COLO668 (cell line): ENCODE measurements around the gene PRDM5.

ENCODE experiments used
- DNase-seq: peaks from one replicate; lab custom pipeline; 2025; ENCODE audit not compliant: unreplicated experiment; lab: John Stamatoyannopoulos, UW

Gene PRDM5

DNA sequence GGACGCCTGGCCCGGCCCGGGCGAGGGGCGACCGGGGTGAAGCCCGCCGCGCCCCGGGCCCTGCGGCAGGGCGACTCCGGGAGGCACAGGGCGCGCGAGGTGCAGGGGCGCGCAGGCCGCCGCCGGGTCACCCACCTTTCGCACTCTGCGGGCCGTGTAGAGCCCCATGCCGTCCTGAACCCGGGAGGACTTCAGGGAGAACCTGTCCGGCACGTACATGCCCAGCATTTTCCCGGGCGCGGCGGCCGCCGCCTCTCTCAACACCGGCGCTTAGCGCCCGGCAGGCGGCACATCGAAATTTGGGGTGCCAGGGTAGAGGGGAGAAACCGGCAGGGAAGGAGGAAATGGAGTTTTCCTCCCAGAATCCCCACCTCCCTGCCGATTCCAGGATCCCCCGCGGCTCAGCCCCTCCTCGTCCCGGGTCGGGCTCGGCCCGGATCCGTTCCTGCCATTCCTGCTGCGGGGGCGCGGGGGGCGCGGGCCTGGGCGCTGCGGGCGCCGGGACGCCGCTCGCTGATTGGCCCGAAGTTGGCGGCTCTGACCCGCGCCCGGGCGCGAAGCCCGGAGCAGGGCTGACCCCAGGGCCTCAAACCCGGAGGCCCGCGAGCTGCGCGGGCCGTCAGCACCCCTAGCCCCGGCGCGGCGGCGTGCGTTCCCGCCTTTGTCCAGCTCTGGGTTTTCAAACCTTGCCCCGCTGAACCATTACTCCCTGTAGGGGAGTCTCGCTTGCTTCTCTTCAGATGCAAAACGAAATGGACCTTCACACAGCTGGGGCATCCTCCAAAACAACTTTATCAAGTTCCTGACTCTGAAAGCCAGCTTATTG is at the start of gene PRDM5:
PRDM5 (minus strand) TSS at position 346 of the 826 bp plus-strand sequence; CDS start at position 228, 118 bp downstream.
- DNase-seq, result peak; percentile 77

GRCh38 chr4:120971884-120972283 is 49.4 kb upstream of the PRDM5 start:
- no peak for DNase-seq

- no peak for DNase-seq
These were observed 43.4 kb upstream of the PRDM5 start for GRCh38 chr4:120965938-120966337.

GRCh38 chr4:120964596-120964995 is 42.1 kb upstream of the PRDM5 start:
- DNase-seq, result no peak

GRCh38 chr4:120963449-120963848 is 40.9 kb upstream of the PRDM5 start:
- DNase-seq, result no peak

DNA sequence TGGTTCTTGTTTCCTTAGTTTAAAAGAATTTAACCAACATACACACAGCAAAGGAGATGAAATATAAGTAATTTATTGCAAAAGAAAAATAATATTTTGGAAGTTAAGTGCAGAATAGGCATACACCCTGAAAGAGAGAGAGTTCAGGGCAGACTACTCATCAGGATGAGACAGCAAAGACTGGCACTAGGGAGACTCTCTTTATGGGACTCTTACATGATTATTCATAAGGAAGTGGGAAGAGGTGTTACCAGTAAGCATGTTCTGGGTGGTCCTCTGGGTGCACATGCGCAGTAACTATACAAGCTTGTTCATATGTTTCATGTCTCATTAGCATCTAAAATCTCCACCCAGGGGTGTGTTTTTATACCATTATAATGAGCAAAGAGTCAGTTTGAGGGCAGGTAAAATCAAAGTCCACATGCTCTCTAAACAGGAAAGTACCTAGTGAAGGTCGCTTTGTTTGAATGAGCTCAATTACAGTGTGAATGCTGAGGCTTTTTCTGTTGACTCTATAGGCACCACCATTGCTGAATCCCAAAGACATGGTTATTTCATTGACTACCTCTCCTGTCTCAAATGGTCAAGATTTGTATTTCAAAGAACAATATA is 38.2 kb upstream of the PRDM5 start:
- DNase-seq, result no peak

GRCh38 chr4:120948382-120948781 is 25.9 kb upstream of the PRDM5 start:
- DNase-seq, result no peak

DNA sequence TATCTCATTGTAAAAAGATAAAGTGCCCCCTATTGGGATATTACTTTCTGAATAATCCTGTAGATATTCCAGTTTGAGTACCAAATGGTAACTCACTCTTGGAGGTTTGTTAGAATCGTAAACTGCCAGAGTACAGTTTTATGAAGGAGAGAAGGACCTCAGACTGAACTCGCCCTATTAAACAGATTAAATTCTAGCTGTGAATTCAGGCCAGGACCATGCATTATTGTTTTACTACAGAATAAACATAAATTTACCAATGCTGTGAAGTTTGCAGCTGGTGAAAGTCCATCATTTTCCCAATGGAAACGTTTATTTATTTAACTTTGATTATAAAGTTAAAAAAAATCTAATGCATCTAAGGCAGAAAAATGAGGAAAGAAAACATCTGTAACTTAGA is 20.2 kb upstream of the PRDM5 start:
- DNase-seq, result no peak

DNA sequence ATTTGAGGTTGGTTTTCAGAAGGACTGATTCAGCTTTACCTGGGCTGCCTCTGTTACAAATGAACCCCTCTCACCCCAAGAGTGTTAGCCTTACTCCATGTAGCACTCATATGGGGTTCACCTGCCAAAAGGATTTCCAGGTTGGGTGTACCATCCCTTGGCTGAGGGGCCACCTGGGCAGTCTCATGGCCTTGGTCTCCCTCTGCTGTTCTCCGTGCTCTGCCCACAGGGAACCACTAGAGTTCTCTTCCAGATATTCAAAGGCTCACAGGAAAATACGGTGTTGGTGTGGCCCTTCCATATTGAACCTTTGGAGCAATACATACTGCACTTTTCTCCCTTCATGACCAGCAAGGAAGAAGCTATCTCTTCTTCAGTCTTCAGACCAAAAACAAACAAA is 18.0 kb upstream of the PRDM5 start:
- DNase-seq, result no peak

- DNase-seq, result no peak
These were observed 17.2 kb upstream of the PRDM5 start for GRCh38 chr4:120939693-120940092.

- DNase-seq, result no peak
These were observed 7.3 kb upstream of the PRDM5 start for GRCh38 chr4:120929847-120930246.

DNA sequence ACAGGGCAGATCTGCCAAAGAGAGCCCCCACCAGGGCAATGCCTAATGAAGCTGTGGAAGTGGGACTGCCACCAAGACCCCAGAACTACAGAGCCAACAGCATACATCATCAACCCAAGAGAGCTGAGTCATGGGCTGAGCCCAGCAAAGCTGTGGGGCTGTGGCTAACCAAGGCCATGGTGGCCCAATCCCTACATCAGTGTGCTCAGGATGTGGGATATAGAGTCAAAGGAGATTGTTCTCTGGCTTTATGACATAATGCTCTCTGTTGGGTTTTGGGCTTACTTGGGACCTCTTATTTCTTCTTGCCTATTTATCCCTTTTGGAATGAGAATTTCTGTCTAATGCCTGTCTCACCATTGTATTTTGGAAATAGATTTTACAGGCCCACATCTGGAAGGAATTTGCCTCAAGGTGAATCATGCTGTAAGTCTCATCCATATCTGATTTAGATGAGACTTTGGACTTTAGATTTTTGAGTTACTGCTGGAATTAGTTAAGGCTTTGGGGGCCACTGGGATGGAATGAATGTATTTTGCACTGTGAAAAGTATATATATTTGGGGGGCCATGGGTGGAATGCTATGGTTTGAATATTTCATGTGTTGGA is 5.4 kb upstream of the PRDM5 start:
- DNase-seq, result no peak

DNA sequence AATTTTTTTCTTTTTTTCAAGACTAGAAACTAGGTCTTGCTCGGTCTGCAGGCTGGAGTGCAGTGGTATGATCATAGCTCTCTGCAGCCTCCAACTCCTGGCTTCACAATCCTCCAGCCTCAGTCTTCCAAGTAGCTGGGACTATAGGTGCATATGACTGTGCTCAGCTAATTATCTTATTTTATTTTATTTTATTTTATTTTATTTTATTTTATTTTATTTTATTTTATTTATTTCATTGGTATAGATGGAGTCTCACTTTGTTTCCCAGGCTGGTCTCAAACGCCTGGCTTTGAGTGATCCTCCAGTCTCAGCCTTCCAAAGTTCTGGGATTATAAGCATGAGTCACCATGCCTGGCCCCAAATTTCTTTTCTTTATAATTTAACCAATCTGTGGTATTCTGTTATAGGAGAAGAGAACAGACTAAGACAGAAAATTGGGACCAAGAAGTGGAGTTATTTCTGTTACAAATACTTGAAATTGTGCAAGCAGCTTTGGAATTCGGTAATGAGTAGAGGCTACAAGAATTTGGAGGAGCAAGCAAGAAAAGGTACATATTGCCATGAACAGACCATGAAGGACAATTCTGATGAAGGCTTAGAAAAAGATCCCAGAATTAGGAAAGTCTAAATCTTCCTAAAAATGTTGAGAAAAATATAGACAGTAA is 4.0 kb upstream of the PRDM5 start:
- DNase-seq, result no peak

- DNase-seq, result no peak
These were observed 2.4 kb upstream of the PRDM5 start for GRCh38 chr4:120924931-120925330.

GRCh38 chr4:120923207-120923522 is 639 bp upstream of the PRDM5 start:
- DNase-seq, result no peak

DNA sequence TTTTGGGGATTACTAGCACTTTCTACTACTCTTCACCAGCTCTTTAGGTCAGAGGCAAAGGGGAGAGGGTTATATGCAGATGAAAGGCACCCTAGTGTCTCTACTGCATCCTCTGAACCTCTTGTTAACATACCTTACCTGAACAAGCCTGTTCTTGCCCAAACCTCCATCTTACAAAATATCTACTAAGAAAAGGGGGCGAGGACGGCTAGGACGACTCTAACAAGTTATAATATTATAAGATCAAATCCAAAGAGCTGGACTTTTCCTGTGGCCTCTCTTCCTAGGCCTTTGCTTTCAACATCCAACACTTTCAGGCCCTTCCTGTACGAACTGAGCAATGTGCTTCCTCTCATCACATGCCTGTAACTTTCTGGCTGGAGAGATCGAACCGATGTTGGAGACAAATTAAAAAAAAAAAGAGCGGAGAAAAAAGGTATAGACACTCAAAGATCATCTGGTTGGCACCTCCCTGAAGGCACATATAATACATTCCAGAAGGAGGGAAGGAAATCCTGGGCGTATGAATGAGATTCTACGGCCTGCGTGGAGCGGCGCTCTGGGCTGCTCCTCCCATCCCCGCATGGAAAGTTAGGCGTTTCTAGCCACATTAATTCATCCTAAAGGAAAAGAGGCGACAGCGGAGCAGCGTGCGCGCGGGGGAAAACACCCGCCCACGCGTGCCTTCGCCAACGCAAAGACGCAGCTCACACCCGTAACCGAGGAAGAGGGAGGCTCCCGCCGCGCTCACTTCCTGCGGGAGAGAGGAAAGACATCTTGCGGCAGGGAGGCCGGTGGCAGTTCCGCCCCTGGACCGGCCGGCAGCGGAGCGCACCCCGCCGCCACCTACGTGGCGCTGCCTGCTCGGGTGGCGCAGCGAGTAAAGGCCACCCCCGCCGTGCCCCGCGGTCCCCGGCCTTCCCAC is 808 bp downstream of the PRDM5 start:
- peak; percentile 77 for DNase-seq

GRCh38 chr4:120920666-120921065 is 1.9 kb downstream of the PRDM5 start:
- DNase-seq, result no peak

- no peak for DNase-seq
These were observed 3.2 kb downstream of the PRDM5 start for GRCh38 chr4:120919358-120919757.

GRCh38 chr4:120918788-120919187 is 3.7 kb downstream of the PRDM5 start:
- DNase-seq, result no peak

DNA sequence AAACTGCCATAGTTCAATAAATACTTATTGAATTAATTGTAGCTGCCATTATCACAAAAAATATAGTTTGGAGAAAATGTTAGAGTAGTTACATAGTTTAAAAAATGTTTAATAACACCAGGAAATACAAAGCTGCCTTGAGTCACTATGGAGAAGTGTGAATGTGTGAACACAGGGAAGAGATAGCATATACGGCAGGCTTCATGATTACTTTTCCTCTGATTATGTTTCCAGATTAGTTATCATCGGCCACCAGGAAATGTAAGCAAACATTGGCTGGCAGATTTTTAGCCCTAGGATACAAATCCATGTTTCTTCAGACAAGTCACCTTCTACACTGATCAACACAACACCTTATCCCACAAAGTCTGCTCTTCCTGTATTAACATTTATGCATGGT is 4.4 kb downstream of the PRDM5 start:
- DNase-seq, result no peak

- no peak for DNase-seq
These were observed 5.6 kb downstream of the PRDM5 start for GRCh38 chr4:120916937-120917336.
